BLaER1 treated with 17β-estradiol and CSF1 and Interleukin-3, amounts not matched to agents 10 nM and 100 nM (cell line): ENCODE measurements around the gene COPZ2.

Experiments
- H3K27ac ChIP-seq, 11 experiments: shearing (Covaris generic); formaldehyde crosslinking; 2 replicates each; pipeline ENCODE4 v1.8.1; 2022
- H3K27me3 ChIP-seq, 11 experiments: shearing (Covaris generic); formaldehyde crosslinking; 2 replicates each; pipeline ENCODE4 v1.8.1; 2022
- H3K36me3 ChIP-seq, 11 experiments: shearing (Covaris generic); formaldehyde crosslinking; 2 replicates each; pipeline ENCODE4 v1.8.1; 2022
- H3K4me1 ChIP-seq, 10 experiments: shearing (Covaris generic); formaldehyde crosslinking; 2 replicates each; pipeline ENCODE4 v1.8.1; 2022
- H3K4me2 ChIP-seq, 11 experiments: shearing (Covaris generic); formaldehyde crosslinking; 2 replicates each; pipeline ENCODE4 v1.8.1; 2022
- H3K4me3 ChIP-seq, 10 experiments: shearing (Covaris generic); formaldehyde crosslinking; 2 replicates each; pipeline ENCODE4 v1.8.1; 2022
- H3K9ac ChIP-seq, 11 experiments: shearing (Covaris generic); formaldehyde crosslinking; 2 replicates each; pipeline ENCODE4 v1.8.1; 2022
- H3K9me3 ChIP-seq, 11 experiments: shearing (Covaris generic); formaldehyde crosslinking; replicated peaks in 1 of 11; 2 replicates each; pipeline ENCODE4 v1.8.1; 2022
- H4K20me1 ChIP-seq, 11 experiments: shearing (Covaris generic); formaldehyde crosslinking; 2 replicates each; pipeline ENCODE4 v1.8.1; 2022
- Cebpa-rat ChIP-seq, 11 experiments: shearing (Covaris generic); IDR thresholded peaks; 2 replicates each; pipeline ENCODE4 v1.8.1; 2022

The COPZ2 gene

DNA sequence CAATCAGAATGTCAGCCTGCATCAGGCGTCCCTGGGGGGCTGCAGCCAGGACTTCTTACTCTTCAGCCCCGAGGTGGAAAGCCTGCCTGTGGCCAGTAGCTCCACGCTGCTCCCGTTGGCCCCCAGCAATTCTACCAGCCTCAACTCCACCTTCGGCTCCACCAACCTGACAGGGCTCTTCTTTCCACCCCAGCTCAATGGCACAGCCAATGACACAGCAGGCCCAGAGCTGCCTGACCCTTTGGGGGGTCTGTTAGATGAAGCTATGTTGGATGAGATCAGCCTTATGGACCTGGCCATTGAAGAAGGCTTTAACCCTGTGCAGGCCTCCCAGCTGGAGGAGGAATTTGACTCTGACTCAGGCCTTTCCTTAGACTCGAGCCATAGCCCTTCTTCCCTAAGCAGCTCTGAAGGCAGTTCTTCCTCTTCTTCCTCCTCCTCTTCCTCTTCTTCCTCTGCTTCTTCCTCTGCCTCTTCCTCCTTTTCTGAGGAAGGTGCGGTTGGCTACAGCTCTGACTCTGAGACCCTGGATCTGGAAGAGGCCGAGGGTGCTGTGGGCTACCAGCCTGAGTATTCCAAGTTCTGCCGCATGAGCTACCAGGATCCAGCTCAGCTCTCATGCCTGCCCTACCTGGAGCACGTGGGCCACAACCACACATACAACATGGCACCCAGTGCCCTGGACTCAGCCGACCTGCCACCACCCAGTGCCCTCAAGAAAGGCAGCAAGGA lies 21.0 kb upstream of the COPZ2 start:
- peak overlapping the region in 3 of 11 experiments; percentile 5 to 76 (median 10); a peak in 1 of 22 replicates for H3K9ac ChIP-seq
- peaks cover 92 to 98% (median 94%) of the 10 kb centered on the region in 11 experiments for H3K36me3 ChIP-seq
- H3K9me3 ChIP-seq: no peaks in the 10 kb centered on the region
- TF ChIP-seq Cebpa-rat (IDR thresholded peaks at IDR 0.05): no peak
- H3K4me1 ChIP-seq: peaks cover 21 to 63% (median 28%) of the 10 kb centered on the region in 10 experiments
- H3K4me2 ChIP-seq: peak overlapping the region in 3 of 11 experiments; percentile 41 to 96 (median 95); a peak in 6 of 22 replicates
- peaks cover 81 to 98% (median 92%) of the 10 kb centered on the region in 11 experiments for H4K20me1 ChIP-seq
- H3K27me3 ChIP-seq: no peaks in the 10 kb centered on the region
- H3K27ac ChIP-seq: peak overlapping the region in 3 of 11 experiments; percentile 20 to 43 (median 32); a peak in 4 of 22 replicates
- H3K4me3 ChIP-seq: no peak overlapping the region

DNA sequence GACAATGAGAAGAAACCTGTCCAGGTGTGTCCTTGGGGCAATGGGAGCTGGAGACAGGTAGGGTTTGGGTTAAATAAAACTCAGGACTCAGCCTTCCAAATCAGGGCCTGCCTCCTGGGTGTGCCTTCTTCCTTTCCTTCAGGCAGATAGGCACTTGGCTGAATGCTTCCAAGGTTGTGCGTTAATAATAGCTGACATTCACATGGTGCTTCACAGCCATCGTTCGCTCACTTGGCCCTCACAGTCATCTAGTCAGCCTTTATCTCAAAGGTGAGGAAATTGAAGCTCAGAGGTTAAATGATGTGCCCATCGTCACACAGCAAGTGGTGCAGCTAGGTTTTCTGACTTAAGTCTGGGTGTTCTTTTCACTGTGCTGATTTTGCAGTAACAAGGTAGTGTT lies 20.0 kb upstream of the COPZ2 start:
- Histone ChIP-seq H4K20me1 (peaks cover 81 to 98% (median 96%) of the 10 kb centered on the region in 11 experiments), H3K36me3 (peaks cover 88 to 98% (median 94%) of the 10 kb centered on the region in 11 experiments), H3K4me2 (peak overlapping the region in 2 of 11 experiments; percentile 95 to 96; a peak in 4 of 22 replicates), H3K27ac (peak overlapping the region in 2 of 11 experiments; percentile 77 to 81; a peak in 2 of 22 replicates), H3K27me3 (no peaks in the 10 kb centered on the region), H3K4me1 (peaks cover 30 to 72% (median 37%) of the 10 kb centered on the region in 10 experiments), H3K9ac (peak overlapping the region in 2 of 11 experiments; percentile 62 to 76; a peak in 4 of 22 replicates), H3K9me3 (no peaks in the 10 kb centered on the region), H3K4me3 (no peak overlapping the region)
- TF ChIP-seq Cebpa-rat (IDR thresholded peaks at IDR 0.05): no peak

DNA sequence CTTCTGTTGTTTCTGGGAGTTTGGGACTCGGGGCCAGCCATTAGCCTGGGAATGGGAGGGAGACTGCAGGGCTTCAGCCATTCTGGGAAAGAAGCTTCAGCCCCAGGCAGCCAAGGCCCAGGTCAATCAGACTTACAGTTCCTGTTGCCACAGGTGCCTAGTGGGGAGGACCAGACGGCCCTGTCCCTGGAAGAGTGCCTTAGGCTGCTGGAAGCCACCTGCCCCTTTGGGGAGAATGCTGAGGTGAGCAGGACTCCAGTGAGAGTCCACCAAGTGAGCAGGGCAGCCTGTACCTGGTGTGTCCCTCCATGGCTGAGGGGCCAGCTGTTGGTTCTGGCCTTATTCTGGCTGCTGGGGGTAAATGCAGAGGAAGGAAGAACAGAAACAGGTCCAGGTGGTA lies 19.3 kb upstream of the COPZ2 start:
- Histone ChIP-seq H3K27me3 (no peaks in the 10 kb centered on the region), H3K9me3 (no peaks in the 10 kb centered on the region), H3K9ac (peak overlapping the region in 4 of 11 experiments; percentile 14 to 76 (median 58); a peak in 5 of 22 replicates), H3K36me3 (peaks cover 86 to 98% (median 94%) of the 10 kb centered on the region in 11 experiments), H4K20me1 (peaks cover 81 to 98% (median 96%) of the 10 kb centered on the region in 11 experiments), H3K4me2 (peak overlapping the region in 4 of 11 experiments; percentile 75 to 96 (median 90); a peak in 5 of 22 replicates), H3K27ac (peak overlapping the region in 7 of 11 experiments; percentile 50 to 81 (median 70); a peak in 12 of 22 replicates), H3K4me1 (peaks cover 37 to 79% (median 44%) of the 10 kb centered on the region in 10 experiments), H3K4me3 (no peak overlapping the region)
- TF ChIP-seq Cebpa-rat (IDR thresholded peaks at IDR 0.05): no peak

DNA sequence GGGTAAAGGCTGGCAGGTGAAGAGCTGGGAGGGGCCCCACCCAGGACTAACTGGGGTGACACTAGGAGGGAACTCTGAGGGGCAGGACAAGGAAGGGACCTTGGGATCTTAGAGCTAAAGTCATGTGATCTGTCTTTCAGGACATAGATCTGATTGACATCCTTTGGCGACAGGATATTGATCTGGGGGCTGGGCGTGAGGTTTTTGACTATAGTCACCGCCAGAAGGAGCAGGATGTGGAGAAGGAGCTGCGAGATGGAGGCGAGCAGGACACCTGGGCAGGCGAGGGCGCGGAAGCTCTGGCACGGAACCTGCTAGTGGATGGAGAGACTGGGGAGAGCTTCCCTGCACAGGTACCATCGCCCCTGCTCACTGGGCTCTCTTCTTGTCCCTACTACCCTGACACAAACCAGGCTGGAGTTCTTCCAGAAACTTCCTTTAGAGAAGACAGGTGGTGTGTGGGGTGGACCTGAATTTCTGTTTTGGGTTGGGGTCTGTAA lies 18.7 kb upstream of the COPZ2 start:
- Histone ChIP-seq H3K9ac (peak overlapping the region in 10 of 11 experiments; percentile 6 to 76 (median 42); a peak in 11 of 22 replicates), H4K20me1 (peaks cover 81 to 98% (median 96%) of the 10 kb centered on the region in 11 experiments), H3K4me1 (peaks cover 43 to 85% (median 50%) of the 10 kb centered on the region in 10 experiments), H3K36me3 (peaks cover 86 to 98% (median 94%) of the 10 kb centered on the region in 11 experiments), H3K4me3 (peak overlapping the region in 1 of 10 experiments; percentile 20; a peak in 2 of 20 replicates), H3K27me3 (no peaks in the 10 kb centered on the region), H3K9me3 (no peaks in the 10 kb centered on the region), H3K4me2 (peak overlapping the region in 8 of 11 experiments; percentile 30 to 96 (median 76); a peak in 17 of 22 replicates), H3K27ac (peak overlapping the region; percentile 18 to 81 (median 53); a peak in 18 of 22 replicates)
- TF ChIP-seq Cebpa-rat (IDR thresholded peaks at IDR 0.05): no peak

DNA sequence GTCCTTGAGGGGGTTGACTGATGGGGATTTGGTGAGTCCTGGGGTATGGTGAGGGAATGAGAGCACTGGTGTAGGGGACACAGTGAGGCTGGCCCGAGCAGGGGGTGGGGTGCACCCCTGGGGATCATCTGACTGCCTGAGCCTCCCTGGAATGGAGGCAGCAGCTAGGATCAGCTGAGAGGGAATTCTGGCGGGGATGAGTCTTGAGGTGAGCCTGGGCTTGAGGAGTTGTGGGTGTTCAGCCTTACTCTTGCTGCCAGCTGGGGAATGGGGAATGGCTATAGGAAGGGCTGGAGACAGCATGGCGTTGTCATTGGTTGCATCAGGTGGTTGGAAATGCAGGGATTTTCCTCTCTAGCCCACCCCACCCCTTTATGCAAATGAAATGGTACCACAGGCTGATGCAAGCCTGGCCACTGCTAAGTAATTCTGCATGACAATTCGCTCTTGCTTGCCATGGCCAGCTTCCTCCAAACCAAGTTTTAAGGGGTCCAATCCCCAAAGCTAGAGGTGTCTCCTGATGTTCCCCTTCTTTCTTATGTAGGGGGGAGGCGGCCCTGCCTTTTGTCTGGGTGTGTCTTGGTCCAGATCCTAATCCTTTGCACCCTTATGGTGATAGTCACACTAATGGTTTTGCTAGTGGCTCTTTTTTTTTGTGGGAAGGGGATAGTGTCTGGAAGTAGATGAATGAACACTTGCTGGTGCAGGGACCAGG lies 18.1 kb upstream of the COPZ2 start:
- H4K20me1 ChIP-seq: peaks cover 84 to 98% (median 97%) of the 10 kb centered on the region in 11 experiments
- no peaks in the 10 kb centered on the region for H3K9me3 ChIP-seq
- no peaks in the 10 kb centered on the region for H3K27me3 ChIP-seq
- peak overlapping the region; percentile 25 to 81 (median 53); a peak in 20 of 22 replicates for H3K27ac ChIP-seq
- peak overlapping the region in 4 of 10 experiments; percentile 13 to 32 (median 22); a peak in 5 of 20 replicates for H3K4me3 ChIP-seq
- H3K9ac ChIP-seq: peak overlapping the region in 10 of 11 experiments; percentile 10 to 76 (median 42); a peak in 14 of 22 replicates
- peaks cover 49 to 91% (median 56%) of the 10 kb centered on the region in 10 experiments for H3K4me1 ChIP-seq
- TF ChIP-seq Cebpa-rat (IDR thresholded peaks at IDR 0.05): peak in 1 of 11 experiments; percentile 36; a peak in 1 of 22 replicates
- peaks cover 86 to 99% (median 96%) of the 10 kb centered on the region in 11 experiments for H3K36me3 ChIP-seq
- H3K4me2 ChIP-seq: peak overlapping the region; percentile 30 to 96 (median 62); a peak in 21 of 22 replicates

DNA sequence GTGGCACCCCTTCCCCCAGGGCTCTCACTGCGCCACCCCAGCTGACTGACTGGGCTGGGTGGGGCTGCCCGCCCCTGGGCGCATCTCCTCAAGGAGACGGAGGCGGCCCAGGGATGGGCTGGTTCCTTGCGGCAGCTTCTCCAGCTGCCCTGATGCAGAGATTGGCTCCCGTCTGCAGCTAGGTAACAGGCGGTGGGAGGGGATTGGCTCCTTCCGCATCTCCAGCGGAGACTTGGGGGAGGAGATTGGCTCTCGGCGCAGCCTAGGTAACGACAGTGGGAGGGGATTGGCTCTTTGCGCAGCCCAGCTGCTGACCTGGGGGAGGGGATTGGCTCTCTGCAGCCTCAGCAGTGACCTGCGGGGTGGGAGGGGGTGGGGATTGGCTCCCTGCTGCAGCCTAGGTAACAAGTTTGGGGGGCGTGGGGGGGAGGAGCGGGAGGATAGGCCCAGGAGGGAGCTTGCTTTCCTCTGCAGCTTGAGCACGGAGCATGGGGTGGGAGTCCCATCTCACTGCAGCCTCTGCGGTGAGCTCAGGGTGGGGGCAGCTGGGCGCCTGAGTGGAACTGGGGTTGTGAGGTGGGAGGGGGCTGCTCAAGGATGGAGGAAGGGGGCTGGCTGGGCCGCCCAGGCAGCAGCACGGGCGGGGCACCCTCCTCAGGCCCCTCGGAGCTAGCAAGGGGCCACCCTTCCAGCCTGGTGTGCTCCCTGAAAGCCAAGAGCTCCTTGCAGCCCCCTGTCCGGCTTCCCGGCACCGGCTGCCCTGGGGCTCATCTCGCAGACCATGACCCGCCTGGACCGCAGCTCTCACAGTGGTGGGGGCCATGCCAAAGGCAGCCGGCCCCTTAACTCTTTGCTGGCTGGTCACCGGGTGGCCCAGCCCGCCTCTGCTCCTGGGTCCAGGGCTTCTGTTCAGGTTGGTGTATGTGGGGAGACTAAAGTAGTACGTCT lies 16.9 kb upstream of the COPZ2 start:
- no peak for TF ChIP-seq Cebpa-rat (IDR thresholded peaks at IDR 0.05)
- peak overlapping the region in 8 of 11 experiments; percentile 23 to 96 (median 90); a peak in 9 of 22 replicates for H3K9ac ChIP-seq
- H3K4me1 ChIP-seq: peaks cover 61 to 98% (median 68%) of the 10 kb centered on the region in 10 experiments
- peak overlapping the region in 10 of 11 experiments; percentile 51 to 96 (median 76); a peak in 18 of 22 replicates for H3K4me2 ChIP-seq
- H3K27me3 ChIP-seq: no peaks in the 10 kb centered on the region
- H3K27ac ChIP-seq: peak overlapping the region in 8 of 11 experiments; percentile 38 to 96 (median 70); a peak in 12 of 22 replicates
- peaks cover 80 to 94% (median 90%) of the 10 kb centered on the region in 11 experiments for H3K36me3 ChIP-seq
- H4K20me1 ChIP-seq: peaks cover 81 to 100% (median 95%) of the 10 kb centered on the region in 11 experiments
- peak overlapping the region in 3 of 10 experiments; percentile 13 to 81 (median 23); a peak in 4 of 20 replicates for H3K4me3 ChIP-seq
- no peaks in the 10 kb centered on the region for H3K9me3 ChIP-seq

DNA sequence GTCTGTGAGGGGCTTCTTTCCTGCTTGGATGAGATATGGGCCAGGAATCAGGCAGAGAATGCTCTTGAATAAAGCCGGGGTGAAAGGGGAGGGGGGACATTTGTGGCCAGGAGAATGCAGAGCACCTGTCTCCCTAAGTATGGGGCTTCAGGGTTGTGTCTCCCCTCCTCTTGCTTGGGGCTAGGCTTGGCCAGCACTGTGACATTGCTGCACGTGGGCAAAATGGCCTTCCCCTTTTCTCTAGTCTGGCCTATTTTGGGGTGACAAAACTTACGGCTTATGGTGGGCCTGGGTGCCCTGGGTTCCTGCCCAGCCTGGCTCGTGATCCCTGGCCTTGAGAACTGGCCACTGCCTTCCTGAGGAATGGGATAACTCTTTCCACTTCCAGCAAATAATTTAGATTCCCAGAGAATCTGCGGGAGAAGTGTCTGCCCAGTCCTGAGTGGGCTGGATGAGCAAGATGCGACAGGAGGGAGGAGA lies 16.2 kb upstream of the COPZ2 start:
- Histone ChIP-seq H3K4me2 (peak overlapping the region; percentile 69 to 96 (median 86); a peak in 20 of 22 replicates), H3K36me3 (peaks cover 73 to 87% (median 83%) of the 10 kb centered on the region in 11 experiments), H3K27me3 (no peaks in the 10 kb centered on the region), H3K9me3 (no peaks in the 10 kb centered on the region), H4K20me1 (peaks cover 74 to 100% (median 88%) of the 10 kb centered on the region in 11 experiments), H3K9ac (peak overlapping the region in 10 of 11 experiments; percentile 11 to 96 (median 92); a peak in 16 of 22 replicates), H3K4me1 (peaks cover 66 to 94% (median 72%) of the 10 kb centered on the region in 10 experiments), H3K4me3 (peak overlapping the region in 3 of 10 experiments; percentile 75 to 81 (median 78); a peak in 6 of 20 replicates), H3K27ac (peak overlapping the region in 6 of 11 experiments; percentile 12 to 96 (median 46); a peak in 10 of 22 replicates)
- no peak for TF ChIP-seq Cebpa-rat (IDR thresholded peaks at IDR 0.05)
